Measurements from ENCODE around the gene EYA2.

DNA sequence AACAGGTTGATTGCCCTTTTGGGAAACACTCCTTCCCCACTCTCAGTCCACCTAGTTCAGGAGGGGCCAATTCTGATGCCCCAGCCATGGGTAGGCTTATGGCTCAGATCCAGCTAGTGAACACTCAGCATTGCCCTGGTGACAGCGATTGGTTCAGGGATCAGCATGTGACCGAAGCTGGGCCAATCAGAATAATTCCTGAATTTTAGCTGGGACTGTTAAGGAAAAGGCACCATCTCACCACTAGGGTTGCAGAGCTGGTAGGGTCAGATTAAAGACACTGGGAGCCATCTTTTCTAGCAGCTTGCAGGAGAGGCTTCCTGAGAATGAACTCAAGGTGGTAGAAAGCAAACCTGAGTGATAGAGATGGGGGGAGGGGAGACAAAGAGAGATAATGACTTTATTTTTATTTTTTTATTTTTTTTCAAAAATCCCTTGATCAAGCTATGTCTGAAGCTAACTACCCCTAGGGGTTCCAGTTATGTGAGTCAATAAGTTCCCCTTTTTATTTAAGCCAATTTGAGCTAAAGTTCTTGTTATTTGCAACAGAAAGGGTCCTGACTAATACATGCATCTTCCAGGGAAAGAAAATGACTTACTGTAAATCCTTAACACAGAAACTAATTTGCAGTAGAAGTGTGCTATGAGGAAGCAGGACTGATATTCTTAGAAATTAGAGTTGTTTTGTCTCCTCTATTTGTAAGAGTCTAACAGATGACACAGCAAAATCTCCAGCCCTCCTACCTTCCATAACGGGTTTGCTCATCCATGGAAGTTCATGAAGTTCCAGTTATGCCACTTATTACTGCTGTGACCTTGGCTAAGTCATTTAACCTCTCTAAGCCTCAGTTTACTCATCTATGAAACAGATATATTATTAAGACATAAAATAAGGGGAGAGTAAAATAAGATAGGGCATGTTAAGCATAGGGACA lies 44.7 kb downstream of the EYA2 start:
- TF ChIP-seq EZH2phosphoT487 (IDR thresholded peaks at IDR 0.05; ENCODE audit: insufficient read depth, low read depth): no peak
- TF ChIP-seq EZH2 (IDR thresholded peaks at IDR 0.05; ENCODE audit: insufficient read depth, poor library complexity, severe bottlenecking): no peak

Data from GM23248 (cell line).